Stimulated activated naive CD8-positive, alpha-beta T cell treated with anti-CD3 and anti-CD28 coated beads, Interleukin-15, Interleukin-2, amounts not matched to agents 100 U/mL and 50 U/mL, for 24 hours (primary cell): ENCODE measurements around the gene DENND1C.

Experiments
- ATAC-seq: fragments of 150-1000 bp; cut with Tn5 transposase; one replicate; pipeline ENCODE4 v1.10.0; 2021
- DNase-seq: peaks from one replicate; pipeline ENCODE4 v3.0.0; 2021

The DENND1C gene, protein sequence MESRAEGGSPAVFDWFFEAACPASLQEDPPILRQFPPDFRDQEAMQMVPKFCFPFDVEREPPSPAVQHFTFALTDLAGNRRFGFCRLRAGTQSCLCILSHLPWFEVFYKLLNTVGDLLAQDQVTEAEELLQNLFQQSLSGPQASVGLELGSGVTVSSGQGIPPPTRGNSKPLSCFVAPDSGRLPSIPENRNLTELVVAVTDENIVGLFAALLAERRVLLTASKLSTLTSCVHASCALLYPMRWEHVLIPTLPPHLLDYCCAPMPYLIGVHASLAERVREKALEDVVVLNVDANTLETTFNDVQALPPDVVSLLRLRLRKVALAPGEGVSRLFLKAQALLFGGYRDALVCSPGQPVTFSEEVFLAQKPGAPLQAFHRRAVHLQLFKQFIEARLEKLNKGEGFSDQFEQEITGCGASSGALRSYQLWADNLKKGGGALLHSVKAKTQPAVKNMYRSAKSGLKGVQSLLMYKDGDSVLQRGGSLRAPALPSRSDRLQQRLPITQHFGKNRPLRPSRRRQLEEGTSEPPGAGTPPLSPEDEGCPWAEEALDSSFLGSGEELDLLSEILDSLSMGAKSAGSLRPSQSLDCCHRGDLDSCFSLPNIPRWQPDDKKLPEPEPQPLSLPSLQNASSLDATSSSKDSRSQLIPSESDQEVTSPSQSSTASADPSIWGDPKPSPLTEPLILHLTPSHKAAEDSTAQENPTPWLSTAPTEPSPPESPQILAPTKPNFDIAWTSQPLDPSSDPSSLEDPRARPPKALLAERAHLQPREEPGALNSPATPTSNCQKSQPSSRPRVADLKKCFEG

DNA sequence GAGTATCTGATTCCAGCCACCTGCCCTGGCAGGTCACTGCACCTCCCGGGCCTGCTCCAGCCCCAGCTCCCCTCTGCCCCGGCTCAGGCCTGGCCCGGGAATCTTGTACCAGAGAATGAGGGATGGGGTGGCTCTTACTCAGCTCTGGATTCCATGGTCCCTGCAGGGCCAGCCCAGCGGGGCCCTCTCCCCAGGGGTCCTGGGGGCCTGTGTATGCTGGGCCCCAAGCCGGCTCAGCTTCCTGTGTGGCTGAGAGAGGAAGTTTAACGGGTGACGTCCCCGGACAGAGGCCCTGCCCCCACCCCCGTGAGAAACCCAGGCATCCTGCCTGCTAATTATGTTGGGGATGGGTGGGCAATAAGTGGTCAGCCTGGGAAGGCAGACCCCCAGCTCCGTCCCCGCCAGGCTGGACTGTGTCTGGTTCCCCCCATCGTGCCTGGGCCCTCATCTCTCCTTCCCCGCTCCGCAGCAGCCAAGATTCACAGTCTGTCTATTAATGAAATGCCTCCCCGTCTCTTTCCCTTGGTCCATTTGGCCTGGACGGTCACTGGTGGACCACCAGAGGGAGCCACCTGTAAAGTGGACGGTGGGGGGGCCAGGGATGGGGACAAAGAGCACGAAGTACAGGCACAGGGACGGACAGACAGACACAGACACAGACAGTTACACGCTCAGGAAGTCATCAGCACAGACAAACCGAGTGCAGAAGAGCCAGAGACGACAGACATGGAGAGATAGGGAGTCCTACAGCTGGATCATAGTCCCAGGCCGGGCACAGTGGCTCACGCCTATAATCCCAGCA lies at the start of gene DENND1C:
TSS of gene DENND1C (minus strand) at position 247 of the 802 bp plus-strand sequence. CDS start at position 155, 92 bp downstream.
- ATAC-seq (peak; percentile 84), DNase-seq (peak; percentile 78)

DNA sequence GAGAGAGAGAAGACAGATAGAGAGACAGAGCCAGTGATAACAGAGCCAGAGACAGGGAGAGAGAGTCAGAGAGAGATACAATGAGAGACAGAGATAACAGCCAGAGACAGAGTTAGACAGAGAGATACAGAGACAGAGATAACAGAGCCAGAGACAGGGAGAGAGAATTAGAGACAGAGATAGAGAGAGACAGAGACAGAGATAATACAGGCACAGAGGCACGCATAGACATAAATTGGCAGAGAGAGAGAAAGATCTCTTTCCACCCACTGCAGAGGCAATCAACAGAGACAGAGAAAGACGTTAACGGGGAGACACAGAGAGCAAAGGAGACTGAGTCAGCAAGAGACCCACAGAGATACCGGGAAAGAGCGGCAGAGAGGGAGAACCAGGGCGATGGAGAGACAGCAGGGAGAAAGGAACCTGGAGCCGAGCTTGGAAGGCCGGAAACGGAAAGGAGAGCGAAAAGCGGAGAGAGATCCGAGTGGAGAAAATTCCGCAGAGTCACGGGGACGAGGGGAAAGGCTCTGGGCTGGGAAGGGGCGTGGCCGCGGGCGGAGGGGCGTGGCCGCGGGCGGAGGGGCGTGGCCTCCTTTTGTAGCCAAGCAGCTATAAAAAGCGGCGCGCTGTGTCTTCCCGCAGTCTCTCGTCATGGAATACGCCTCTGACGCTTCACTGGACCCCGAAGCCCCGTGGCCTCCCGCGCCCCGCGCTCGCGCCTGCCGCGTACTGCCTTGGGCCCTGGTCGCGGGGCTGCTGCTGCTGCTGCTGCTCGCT lies 49.0 kb upstream of the DENND1C start, which contains the start of gene TNFSF9:
TSS of gene TNFSF9 (plus strand) at position 641 of the 777 bp plus-strand sequence. CDS start at position 652, 11 bp downstream.
- ATAC-seq (peak; percentile 83), DNase-seq (peak; percentile 92)

DNA sequence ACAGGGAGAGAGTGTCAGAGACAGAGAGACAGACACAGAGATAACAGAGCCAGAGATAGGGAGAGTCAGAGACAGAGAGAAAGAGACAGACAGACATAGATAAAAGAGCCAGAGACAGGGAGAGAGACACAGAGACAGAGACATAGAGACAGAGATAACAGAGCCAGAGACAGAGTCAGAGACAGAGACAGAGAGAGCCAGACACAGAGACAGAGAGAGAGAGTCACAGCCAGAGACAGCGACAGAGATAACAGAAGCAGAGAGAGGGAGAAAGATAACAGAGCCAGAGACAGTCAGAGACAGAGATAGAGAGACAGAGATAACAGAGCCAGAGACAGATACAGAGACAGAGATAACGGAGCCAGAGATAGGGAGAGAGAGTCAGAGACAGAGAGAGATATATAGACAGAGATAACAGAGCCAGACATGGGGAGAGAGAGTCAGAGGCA lies 48.4 kb upstream of the DENND1C start:
- no peak for ATAC-seq
- no peak for DNase-seq

DNA sequence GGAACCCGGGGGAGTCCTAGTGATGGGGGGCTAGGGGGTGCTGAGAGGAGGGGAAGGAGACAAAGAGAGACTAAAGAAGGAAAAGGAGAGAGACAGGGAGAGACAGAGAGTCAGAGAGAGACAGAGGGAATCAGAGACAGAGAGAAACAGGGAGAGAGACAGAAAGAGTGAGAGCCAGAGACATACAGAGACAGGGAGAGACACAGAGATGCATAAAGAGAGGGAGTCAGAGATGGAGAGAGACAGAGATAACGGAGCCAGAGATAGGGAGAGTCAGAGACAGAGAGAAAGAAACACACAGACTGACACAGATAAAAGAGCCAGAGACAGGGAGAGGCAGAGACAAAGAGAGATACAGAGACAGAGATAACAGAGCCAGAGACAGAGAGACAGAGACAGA lies 47.8 kb upstream of the DENND1C start:
- ATAC-seq (no peak), DNase-seq (no peak)

DNA sequence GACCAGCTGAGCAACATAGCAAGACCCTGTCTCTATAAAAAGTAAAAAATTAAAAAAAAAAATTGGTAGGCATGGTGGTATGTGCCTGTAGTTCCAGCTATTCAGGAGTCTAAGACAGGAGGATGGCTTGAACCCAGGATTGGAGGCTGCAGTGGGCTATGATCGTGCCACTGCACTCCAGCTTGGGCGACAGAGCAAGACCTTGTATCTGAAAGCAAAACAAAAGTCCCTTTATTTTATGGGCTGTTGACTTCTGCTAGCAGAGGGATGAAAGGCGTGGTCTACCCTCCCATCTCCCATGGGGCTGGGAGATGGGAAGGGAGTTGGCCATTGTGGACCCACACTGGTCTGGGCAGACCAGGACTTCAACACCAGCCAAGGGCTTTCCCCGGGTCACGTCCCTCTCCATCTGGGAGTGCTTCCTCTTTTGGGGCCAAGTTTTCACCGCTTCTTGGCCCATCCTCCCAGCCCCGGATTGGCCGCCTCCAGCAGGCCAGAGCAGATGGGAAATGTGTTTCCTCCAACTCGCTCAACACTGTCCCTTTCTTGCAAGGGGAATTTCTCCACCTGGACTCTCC lies 47.0 kb upstream of the DENND1C start:
- ATAC-seq (no peak), DNase-seq (peak; percentile 16)

DNA sequence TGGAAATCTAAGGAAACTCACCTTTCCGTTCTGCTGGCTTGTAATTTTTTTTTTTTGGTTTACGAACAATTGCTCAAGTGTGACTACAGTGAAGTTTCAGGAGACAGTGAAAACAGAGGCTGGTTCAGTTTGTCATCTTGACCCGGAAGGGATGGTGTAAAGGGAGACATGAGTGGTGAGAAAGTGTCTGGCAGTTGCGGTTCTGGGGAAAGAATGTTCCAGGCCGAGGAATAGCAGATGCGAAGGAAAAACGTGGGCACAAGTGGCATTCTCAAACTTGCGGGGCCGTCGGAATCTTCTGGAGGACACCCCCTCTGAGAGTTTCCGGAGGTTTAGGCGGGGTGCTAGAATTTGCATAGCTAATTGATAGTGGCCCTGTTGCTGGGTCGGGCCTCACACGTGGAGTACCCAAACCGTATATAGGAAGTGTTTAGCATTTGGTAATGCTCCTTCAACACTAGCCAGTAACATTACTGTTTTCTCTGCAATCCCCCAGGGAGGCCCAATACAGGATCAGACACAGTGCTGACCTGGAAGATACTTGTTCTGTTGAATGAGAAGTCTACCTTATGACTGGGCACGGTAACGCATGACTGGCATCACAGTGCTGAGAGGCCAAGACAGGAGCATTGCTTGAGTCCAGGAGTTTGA lies 46.4 kb upstream of the DENND1C start:
- DNase-seq (peak; percentile 6), ATAC-seq (no peak)

DNA sequence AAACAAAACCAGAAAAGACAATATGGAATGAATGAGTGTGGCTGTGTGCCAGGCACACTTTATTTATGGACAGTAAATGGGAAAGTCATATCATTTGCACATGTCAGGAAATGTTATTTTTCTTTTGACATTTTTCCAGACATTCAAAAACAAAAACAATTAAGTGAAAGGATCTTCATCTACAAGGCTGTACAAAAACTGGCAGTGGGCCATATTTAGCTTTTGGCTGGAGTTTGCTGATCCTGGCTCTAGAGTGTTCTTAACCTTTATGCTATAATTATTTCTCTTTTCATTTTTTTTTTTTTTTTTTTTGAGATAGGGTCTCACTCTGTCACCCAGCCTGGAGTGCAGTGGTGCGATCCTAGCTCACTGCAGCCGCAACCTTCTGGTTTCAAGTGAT lies 42.7 kb upstream of the DENND1C start:
- no peak for ATAC-seq
- DNase-seq: no peak

DNA sequence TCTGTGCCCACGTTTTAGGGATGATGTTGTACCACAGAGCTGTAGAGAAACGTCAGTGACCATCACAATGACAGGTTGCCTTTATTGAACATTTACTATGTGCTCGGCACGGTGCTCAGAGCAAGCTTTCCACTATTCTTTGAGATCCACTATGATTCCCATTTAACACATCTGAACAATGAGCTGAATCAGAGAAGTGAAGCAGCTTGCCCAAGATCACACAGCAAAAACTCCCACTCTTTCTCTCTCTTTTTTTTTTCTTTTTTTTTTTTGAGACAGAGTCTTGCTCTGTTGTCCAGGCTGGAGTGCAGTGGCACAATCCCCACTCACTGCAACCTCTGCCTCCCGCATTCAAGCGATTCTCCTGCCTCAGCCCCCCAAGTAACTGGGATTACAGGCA lies 41.1 kb upstream of the DENND1C start:
- DNase-seq (no peak), ATAC-seq (no peak)

DNA sequence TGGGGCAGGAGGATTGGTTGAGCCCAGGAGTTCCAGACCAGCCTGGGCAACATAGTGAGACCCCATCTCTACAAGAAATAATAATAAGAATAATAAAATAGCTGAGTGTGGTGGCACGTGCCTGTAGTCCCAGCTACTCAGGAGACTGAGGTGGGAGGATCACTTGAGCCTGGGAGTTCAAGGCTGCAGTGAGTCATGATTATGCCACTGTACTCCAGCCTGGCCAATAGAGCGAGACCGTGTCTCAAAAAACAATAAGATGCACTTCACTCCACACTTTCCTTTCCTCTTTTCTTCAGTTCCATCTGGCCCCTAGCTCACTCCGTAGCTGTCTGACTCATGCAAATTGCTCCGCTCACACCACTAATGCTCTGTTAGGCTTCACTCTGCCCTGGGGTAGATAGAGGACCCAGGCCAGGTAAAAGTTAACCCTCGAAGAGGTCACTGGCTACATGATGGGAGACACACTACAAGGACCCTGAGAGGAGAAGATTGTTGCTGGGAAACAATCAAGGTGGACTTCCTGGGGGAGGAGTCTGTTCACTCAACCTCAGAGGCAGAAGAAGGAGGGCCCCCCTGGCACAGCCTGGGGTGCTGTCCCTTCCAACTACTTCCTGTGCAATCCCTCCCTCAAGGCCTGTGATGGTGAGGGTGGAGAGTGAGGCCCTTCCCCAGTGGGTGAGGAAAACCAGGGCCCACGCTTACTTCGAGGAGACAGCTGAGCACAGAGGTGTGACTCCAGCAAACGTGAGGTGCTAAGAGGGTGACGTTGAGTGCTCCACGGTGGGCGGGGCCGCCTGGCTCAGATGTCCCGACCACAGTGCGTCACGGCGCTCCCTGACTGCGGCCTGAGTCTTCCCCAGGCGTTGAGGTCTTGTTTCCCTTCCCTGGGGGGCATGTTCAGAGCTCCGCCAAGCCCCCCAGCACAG lies 40.4 kb upstream of the DENND1C start:
- ATAC-seq (peak; percentile 78), DNase-seq (peak; percentile 78)

DNA sequence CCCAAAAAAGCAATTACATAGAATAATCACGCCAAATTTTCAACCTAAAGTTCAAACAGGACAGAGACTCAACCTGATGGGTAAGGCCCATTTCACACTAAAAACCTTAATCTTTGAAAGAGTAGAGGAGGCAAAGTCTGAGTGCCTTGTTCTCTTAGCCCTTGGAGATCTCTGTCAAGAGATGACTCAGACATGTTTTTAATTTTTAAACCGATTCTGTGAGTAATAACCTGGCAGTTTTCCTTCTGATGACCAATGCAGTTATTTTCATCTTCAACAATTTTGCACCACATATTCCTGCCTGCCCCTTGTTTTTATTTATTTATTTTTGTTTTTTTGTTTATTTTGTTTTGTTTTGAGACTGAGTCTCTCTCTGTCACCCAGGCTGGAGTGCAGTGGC lies 37.7 kb upstream of the DENND1C start:
- DNase-seq: no peak

DNA sequence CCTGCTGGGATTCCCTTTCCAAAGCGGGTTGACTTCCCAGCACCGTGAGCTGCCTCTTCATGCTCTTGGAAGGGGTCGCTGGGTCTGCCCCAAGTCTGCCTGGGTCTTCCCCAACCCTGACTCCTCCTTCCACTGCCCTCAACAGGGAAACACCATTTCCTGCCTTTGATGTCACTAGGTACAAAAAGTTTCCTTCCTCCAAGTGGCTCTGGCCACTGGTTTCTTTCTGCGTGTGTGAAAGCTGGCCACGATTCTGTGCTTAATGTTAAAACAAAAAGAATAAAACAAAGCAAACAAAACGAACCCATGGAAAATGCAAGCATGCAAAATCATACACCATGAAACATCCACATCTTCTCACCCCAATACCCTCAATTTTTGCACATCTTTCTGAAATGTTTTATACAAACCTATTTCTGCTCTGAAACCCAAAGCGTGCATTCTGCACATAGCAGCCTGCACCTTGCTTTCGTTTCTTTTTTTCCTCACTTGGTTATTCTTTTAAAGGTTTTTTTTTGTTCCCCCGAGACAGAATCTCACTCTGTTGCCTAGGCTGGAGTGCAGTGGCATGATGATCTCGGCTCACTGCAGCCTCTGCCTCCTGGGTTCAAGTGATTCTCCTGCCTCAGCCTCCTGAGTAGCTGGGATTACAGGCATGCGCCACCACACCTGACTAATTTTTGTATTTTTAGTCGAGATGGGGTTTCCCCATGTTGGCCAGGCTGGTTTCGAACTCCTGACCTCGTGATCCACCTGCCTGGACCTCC lies 36.7 kb upstream of the DENND1C start:
- ATAC-seq: peak; percentile 22
- peak; percentile 60 for DNase-seq

More for the DNA sequence above, 37.7 kb upstream of the DENND1C start:
- ATAC-seq: no peak

DNA sequence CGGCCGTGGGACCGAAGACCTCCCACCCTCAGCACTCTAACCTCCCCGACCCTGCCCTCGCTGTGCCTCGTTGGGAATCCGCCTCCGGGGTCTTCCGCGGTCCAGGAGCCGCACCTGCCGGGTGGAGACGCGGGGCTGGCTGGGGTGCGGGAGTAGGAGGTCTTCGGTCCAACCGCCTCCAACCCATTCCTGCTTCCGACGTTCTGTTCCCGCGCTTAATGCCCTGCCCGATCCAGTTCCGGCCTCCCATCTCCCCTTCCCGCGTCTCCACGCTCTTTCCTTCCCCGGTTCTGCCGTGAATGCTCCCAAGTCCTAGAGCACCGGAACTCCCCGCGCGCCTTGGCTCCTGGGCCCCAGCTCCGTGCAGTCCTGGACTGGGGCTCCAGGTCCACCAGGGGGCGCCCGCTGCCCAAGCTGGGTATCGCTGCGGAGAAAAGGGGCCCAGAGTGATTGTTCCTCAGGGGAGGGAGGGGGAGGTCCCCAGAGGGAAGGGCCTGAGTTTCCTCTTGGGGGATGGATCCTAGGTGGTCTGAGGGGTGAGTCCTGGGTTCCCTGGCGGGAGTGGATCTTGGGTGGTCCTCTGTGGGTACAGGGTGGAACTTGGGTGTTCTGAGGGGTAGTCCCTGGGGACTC lies 35.2 kb upstream of the DENND1C start:
- ATAC-seq (peak; percentile 85), DNase-seq (peak; percentile 99)

DNA sequence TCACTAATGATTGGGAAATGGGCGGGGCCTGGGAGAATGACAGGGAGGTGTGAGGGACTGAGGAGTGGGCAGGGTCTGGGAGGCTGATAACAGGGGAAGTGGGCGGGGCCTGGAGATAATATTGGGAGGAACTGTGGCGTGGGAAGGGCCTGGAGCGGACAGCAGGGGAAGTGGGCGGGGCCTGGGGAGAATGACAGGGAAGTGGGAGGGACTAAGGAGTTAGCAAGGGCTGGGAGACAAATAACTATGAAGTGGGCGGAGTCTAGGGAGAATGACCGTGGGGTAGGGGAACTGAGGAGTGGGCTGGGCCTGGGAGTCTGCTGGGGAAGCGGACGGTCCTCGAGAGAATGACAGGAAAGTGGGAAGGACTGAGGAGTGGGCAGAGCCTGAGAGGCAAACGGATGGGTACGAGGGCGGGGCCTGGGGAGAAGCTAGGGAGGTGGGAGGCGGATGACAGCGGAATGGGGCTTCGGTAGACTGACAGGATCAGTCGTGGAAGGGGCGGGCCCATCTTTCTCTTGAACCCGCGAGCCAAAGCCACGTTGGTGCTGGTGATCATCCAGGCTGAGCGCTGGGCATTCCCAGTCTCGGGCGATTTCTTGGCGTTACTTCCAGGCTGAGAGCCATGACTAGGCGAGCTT lies 34.6 kb upstream of the DENND1C start:
- ATAC-seq (peak; percentile 63), DNase-seq (peak; percentile 84)

DNA sequence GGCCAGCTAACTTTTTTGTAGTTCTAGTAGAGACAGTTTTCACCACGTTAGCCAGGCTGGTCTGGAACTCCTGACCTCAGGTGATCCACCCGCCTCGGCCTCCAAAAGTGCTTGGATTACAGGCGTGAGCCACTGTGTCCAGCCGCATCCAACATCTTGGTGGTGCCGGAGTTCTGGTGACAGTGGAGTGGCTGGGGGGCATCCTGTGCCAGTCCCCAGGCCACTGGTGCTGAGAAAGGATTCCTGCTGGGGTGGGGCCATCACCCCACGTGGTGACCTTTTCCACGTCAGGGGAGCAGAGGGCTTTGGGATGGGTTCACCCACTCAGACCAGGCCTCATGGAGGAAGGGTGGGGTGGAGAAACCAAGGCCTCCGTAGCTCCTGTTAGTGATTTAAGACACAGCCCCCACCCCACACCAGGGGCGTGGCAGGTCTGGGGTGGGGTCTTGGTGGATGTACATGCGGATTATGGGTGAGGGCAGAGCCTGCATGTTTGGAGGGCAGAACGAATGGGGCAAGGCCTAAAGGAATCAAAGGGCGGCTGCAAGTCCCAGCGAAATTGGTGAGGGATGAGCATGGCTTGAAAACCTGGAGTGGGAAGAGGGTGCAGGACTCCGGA lies 33.4 kb upstream of the DENND1C start:
- no peak for DNase-seq

DNA sequence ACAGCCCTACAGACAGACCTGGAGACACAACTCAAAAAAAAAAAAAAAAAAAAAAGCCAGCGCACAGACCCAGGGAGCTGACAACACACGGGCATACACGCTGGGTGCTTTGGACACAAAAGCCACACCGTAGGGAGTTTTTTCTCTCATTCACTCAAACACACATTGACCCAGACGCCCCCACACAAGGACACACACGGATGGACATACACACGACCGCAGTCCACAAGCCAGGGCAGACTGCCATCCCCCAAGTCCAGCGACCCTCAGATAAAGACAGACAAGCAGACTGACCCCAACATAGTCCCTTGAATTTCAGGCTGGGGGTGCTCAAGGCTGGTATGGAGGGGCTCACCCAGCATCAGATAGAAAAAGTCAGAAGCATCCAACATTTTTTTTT lies 32.5 kb upstream of the DENND1C start:
- ATAC-seq (no peak), DNase-seq (no peak)

More for the DNA sequence above, 33.4 kb upstream of the DENND1C start:
- ATAC-seq: no peak

DNA sequence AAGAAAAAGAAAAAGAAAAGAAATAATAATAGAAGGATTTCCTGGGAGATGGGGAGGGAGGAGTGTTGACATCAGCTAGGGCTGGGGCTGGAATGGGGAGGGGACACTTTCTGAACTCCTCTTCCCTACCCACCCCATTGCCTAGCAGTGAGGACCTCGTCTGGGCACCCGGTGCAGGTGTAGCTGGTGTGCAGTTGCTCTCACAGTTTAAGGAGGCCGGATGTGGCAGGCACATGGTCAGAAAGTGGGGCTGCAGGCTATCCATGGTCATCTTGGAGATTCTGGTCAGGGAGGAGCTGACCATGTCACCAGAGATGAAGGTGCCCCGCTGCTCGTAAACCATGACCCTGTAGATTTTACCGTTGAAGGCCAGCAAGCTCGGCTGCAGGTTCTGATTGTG lies 29.0 kb upstream of the DENND1C start:
- DNase-seq (no peak), ATAC-seq (no peak)
